ENCODE data around the gene ASAP3.

DNA sequence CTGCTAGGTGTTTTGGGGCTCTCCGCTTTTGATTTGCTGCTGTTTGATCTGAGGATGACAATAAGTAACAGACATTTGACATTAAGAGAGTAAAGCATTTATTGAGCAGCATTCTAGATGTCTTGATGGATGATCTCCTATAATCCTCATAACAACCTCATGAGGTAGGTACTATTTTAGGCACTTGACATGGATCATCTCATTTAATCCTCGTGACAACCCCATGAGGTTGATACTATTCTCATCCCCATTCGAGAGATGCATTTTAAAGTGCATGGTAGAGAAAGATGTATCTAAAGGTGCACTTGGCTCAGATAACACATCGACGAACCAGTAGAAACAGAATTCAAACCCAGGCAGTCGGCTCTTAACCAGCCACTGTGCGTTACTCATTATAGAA lies 86.1 kb downstream of the ASAP3 start:
- no peak for TF ChIP-seq POLR2A (IDR thresholded peaks at IDR 0.05)
- TF ChIP-seq, protein P1, sequence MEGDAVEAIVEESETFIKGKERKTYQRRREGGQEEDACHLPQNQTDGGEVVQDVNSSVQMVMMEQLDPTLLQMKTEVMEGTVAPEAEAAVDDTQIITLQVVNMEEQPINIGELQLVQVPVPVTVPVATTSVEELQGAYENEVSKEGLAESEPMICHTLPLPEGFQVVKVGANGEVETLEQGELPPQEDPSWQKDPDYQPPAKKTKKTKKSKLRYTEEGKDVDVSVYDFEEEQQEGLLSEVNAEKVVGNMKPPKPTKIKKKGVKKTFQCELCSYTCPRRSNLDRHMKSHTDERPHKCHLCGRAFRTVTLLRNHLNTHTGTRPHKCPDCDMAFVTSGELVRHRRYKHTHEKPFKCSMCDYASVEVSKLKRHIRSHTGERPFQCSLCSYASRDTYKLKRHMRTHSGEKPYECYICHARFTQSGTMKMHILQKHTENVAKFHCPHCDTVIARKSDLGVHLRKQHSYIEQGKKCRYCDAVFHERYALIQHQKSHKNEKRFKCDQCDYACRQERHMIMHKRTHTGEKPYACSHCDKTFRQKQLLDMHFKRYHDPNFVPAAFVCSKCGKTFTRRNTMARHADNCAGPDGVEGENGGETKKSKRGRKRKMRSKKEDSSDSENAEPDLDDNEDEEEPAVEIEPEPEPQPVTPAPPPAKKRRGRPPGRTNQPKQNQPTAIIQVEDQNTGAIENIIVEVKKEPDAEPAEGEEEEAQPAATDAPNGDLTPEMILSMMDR (IDR thresholded peaks at IDR 0.05), result no peak
